H9 (cell line): ENCODE results near the gene CNKSR1. TPM values are rescaled to one million over a fixed set of nuclear protein-coding genes. Genes with fewer than 3 reads are reported as not detected.

Source experiments
- DNase-seq: peaks from one replicate; pipeline ENCODE4 v3.0.0-alpha.2; 2017
- H2AFZ ChIP-seq: one replicate; pipeline ENCODE4 v1.6.1; 2013; ENCODE audit warnings: mild to moderate bottlenecking, low read length, control low read depth, moderate library complexity
- H2AK5ac ChIP-seq: 2 replicates; pipeline ENCODE4 v1.6.1; 2013; ENCODE audit warnings: low read length, control low read depth, mixed read lengths; ENCODE audit not compliant: insufficient read length
- H2BK120ac ChIP-seq: one replicate; pipeline ENCODE4 v1.6.1; 2013; ENCODE audit warnings: low read depth, mild to moderate bottlenecking, low read length, control low read depth, inconsistent platforms; ENCODE audit not compliant: poor library complexity, severe bottlenecking
- H2BK12ac ChIP-seq: 2 replicates; pipeline ENCODE4 v1.6.1; 2013; ENCODE audit warnings: low read length, control low read depth, mixed read lengths, low read depth; ENCODE audit not compliant: insufficient read length
- H2BK15ac ChIP-seq: 2 replicates; pipeline ENCODE4 v1.6.1; 2013; ENCODE audit warnings: low read depth, low read length, control low read depth
- H2BK20ac ChIP-seq: one replicate; pipeline ENCODE4 v1.6.1; 2013; ENCODE audit warnings: low read depth, mild to moderate bottlenecking, low read length, control low read depth, inconsistent platforms; ENCODE audit not compliant: poor library complexity, severe bottlenecking
- H2BK5ac ChIP-seq: 2 replicates; pipeline ENCODE4 v1.6.1; 2013; ENCODE audit warnings: low read length, control low read depth, mixed read lengths; ENCODE audit not compliant: insufficient read length
- H3K14ac ChIP-seq: 2 replicates; pipeline ENCODE4 v1.6.1; 2013; ENCODE audit warnings: low read length, control low read depth; ENCODE audit not compliant: insufficient read depth
- H3K18ac ChIP-seq: 2 replicates; pipeline ENCODE4 v1.6.1; 2013; ENCODE audit warnings: low read depth, mild to moderate bottlenecking, mixed read lengths, low read length, control low read depth; ENCODE audit not compliant: insufficient read length
- H3K23ac ChIP-seq: 2 replicates; pipeline ENCODE4 v1.6.1; 2013; ENCODE audit warnings: low read length, control low read depth, mixed read lengths, low read depth; ENCODE audit not compliant: insufficient read length
- H3K23me2 ChIP-seq: 2 replicates; pipeline ENCODE4 v1.6.1; 2013; ENCODE audit warnings: low read depth, mild to moderate bottlenecking, mixed read lengths, low read length, control low read depth; ENCODE audit not compliant: insufficient read length, poor library complexity, severe bottlenecking
- H3K27ac ChIP-seq: 2 replicates; pipeline ENCODE4 v1.5.1; 2013; ENCODE audit warnings: low read length, control low read depth, mixed read lengths, low read depth; ENCODE audit not compliant: insufficient read length
- H3K27me3 ChIP-seq: 2 replicates; pipeline ENCODE4 v1.6.1; 2013; ENCODE audit warnings: low read length, control low read depth, inconsistent platforms; ENCODE audit not compliant: insufficient read depth
- H3K4ac ChIP-seq: 2 replicates; pipeline ENCODE4 v1.6.1; 2013; ENCODE audit warnings: low read depth, mild to moderate bottlenecking, control low read depth, inconsistent platforms, low read length, moderate library complexity
- H3K4me1 ChIP-seq: 2 replicates; pipeline ENCODE4 v1.6.1; 2013; ENCODE audit warnings: low read length, control low read depth, inconsistent platforms; ENCODE audit not compliant: insufficient read depth
- H3K4me2 ChIP-seq: 2 replicates; pipeline ENCODE4 v1.6.1; 2013; ENCODE audit warnings: low read length, control low read depth, mixed read lengths; ENCODE audit not compliant: insufficient read length, insufficient read depth
- H3K56ac ChIP-seq: 2 replicates; pipeline ENCODE4 v1.6.1; 2013; ENCODE audit warnings: low read depth, mild to moderate bottlenecking, mixed read lengths, low read length, control low read depth; ENCODE audit not compliant: insufficient read length
- H3K79me1 ChIP-seq: 2 replicates; pipeline ENCODE4 v1.6.1; 2013; ENCODE audit warnings: low read depth, mild to moderate bottlenecking, moderate library complexity, low read length, control low read depth, inconsistent platforms; ENCODE audit not compliant: insufficient read depth, poor library complexity, severe bottlenecking
- H3K79me2 ChIP-seq: 2 replicates; pipeline ENCODE4 v1.6.1; 2013; ENCODE audit warnings: low read length, control low read depth, inconsistent platforms; ENCODE audit not compliant: insufficient read depth
- H3K9ac ChIP-seq: 2 replicates; pipeline ENCODE4 v1.6.1; 2013; ENCODE audit warnings: low read length, control low read depth, mixed read lengths; ENCODE audit not compliant: insufficient read length; ENCODE audit errors: extremely low read depth
- H3K9me3 ChIP-seq: one replicate; pipeline ENCODE4 v1.6.1; 2013; ENCODE audit warnings: low read depth, low read length, inconsistent platforms; ENCODE audit not compliant: control insufficient read depth
- H3T11ph ChIP-seq: one replicate; pipeline ENCODE4 v1.6.1; 2013; ENCODE audit warnings: mild to moderate bottlenecking, low read length, control low read depth, inconsistent platforms
- H4K20me1 ChIP-seq: one replicate; pipeline ENCODE4 v1.6.1; 2013; ENCODE audit not compliant: control insufficient read depth, insufficient read length, insufficient read depth
- H4K5ac ChIP-seq: 2 replicates; pipeline ENCODE4 v1.6.1; 2013; ENCODE audit warnings: low read depth, mild to moderate bottlenecking, mixed read lengths, low read length, control low read depth; ENCODE audit not compliant: insufficient read length
- H4K8ac ChIP-seq: replicated peaks from 2 replicates; pipeline ENCODE4 v1.6.1; 2013; ENCODE audit warnings: low read length, control low read depth, mixed read lengths, low read depth; ENCODE audit not compliant: insufficient read length
- H4K91ac ChIP-seq: 2 replicates; pipeline ENCODE4 v1.6.1; 2013; ENCODE audit warnings: low read depth, mild to moderate bottlenecking, moderate library complexity, mixed read lengths, low read length, control low read depth; ENCODE audit not compliant: insufficient read length
- H3K27ac Mint-ChIP-seq, 3 experiments: 2 replicates in 2 of 3; 3 replicates in 1 of 3; pipeline ENCODE4 v1.8.0; 2020 to 2021; ENCODE audit warnings: mixed read lengths in 3 of 3, mild to moderate bottlenecking in 1 of 3, moderate library complexity in 1 of 3
- H3K27me3 Mint-ChIP-seq: 2 replicates; pipeline ENCODE4 v1.8.0; 2021; ENCODE audit warnings: low read depth, mild to moderate bottlenecking, moderate library complexity, mixed read lengths
- H3K36me3 Mint-ChIP-seq, 3 experiments: 2 replicates in 2 of 3; 3 replicates in 1 of 3; pipeline ENCODE4 v1.8.0; 2020 to 2021; ENCODE audit warnings: low read depth in 3 of 3, mixed read lengths in 3 of 3; ENCODE audit not compliant: insufficient read depth in 1 of 3
- H3K4me1 Mint-ChIP-seq, 2 experiments: 2 replicates each; pipeline ENCODE4 v1.8.0; 2020; ENCODE audit warnings: mixed read lengths in 2 of 2
- H3K4me3 Mint-ChIP-seq, 2 experiments: 2 replicates in 1 of 2; 3 replicates in 1 of 2; pipeline ENCODE4 v1.8.0; 2020 to 2021; ENCODE audit warnings: mild to moderate bottlenecking in 2 of 2, mixed read lengths in 2 of 2, moderate library complexity in 1 of 2
- H3K9me3 Mint-ChIP-seq, 2 experiments: 2 replicates in 1 of 2; 3 replicates in 1 of 2; pipeline ENCODE4 v1.8.0; 2020; ENCODE audit warnings: mild to moderate bottlenecking in 2 of 2, mixed read lengths in 2 of 2, moderate library complexity in 1 of 2
- WGBS: extraction: QIAGEN DNeasy Blood & Tissue Kit; methylation state at CpG from one replicate; pipeline ENCODE4 v1.1.7; 2013; ENCODE audit warnings: missing lambda C conversion rate, low lambda C conversion rate, mixed read lengths; ENCODE audit not compliant: insufficient read length; ENCODE audit errors: extremely low coverage; 5-methylcytosine and 5-hydroxymethylcytosine counted together
- total RNA-seq: library from RNA; stranded (reverse); gene quantifications from 2 replicates; pipeline ENCODE4 v1.2.1, GENCODE V29; 2021
- TF ChIP-seq, protein P1 (sequence below): fragments of 200-600 bp; sonication (generic); conservative IDR thresholded peaks from 3 replicates; pipeline ENCODE4 v1.8.0; 2021; ENCODE audit warnings: antibody characterized with exemption, mild to moderate bottlenecking

Gene CNKSR1
- total RNA-seq, 1 experiment from 2014 or later: 26.3 TPM

DNA sequence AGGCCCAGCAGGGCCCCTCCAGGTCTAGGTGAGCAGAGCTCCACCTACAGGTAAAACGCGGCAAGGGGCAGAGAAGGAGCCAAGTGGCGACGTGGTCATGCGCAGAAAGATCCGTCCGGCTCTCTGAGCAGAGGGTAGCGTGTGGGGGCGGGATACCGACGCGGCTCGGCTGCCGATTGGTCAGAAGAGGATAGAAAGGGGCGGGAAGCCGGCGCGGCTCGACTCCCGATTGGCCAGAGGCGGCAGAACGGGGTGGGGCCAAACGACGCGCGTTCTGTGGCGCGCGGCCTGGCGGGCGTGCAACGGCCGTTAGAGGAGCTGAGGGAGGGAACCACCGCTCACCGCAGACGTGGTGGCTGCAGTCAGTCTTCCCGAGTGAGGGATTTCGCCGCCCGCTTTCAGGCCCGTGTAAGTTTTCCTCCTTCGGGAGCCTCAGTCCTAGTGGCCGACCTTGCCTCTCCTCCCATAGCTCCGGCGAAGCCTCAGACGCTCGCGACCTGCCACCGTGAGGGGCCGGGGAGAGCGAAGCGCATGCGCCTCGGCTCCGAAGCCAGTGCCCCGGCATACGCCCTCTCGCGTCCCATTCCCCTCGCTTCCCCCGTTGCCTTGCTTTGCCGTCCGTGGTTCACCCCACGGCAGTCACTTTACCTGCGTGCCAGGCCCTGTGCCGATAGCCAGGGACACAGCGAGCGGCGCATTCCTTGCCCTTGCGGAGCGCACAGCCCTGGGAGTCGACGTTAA is 56.8 kb downstream of the CNKSR1 start, which contains the start of gene CEP85:
CEP85 (plus strand) TSS at position 298 of the 741 bp plus-strand sequence. CDS start 5,584 bp downstream, outside the sequence.
- Mint-ChIP-seq H3K36me3 (peaks cover 18 to 20% (median 19%) of the 10 kb centered on the region in 3 experiments; a peak in 6 of 7 replicates), H3K9me3 (peaks cover 4 to 12% of the 10 kb centered on the region in 2 experiments), H3K27me3 (peaks cover 5% of the 10 kb centered on the region), H3K27ac (peak within 1 kb of the TSS; percentile 38 to 97 (median 65)), H3K4me1 (peaks cover 23 to 24% of the 10 kb centered on the region in 2 experiments), H3K4me3 (peak within 1 kb of the TSS; percentile 96 to 98)
- TF ChIP-seq, protein P1, sequence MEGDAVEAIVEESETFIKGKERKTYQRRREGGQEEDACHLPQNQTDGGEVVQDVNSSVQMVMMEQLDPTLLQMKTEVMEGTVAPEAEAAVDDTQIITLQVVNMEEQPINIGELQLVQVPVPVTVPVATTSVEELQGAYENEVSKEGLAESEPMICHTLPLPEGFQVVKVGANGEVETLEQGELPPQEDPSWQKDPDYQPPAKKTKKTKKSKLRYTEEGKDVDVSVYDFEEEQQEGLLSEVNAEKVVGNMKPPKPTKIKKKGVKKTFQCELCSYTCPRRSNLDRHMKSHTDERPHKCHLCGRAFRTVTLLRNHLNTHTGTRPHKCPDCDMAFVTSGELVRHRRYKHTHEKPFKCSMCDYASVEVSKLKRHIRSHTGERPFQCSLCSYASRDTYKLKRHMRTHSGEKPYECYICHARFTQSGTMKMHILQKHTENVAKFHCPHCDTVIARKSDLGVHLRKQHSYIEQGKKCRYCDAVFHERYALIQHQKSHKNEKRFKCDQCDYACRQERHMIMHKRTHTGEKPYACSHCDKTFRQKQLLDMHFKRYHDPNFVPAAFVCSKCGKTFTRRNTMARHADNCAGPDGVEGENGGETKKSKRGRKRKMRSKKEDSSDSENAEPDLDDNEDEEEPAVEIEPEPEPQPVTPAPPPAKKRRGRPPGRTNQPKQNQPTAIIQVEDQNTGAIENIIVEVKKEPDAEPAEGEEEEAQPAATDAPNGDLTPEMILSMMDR: peak; percentile 94
- Histone ChIP-seq H4K5ac (no peak within 1 kb of the TSS), H4K20me1 (no peaks in the 10 kb centered on the region), H3K27me3 (no peaks in the 10 kb centered on the region), H2BK15ac (no peak within 1 kb of the TSS), H2AK5ac (no peak within 1 kb of the TSS), H2BK120ac (no peak within 1 kb of the TSS), H3K23ac (no peak within 1 kb of the TSS), H3K4ac (no peak within 1 kb of the TSS), H2BK12ac (no peak within 1 kb of the TSS), H4K8ac (no peak within 1 kb of the TSS), H4K91ac (no peak within 1 kb of the TSS), H3K23me2 (peaks cover 10% of the 10 kb centered on the region), H3K79me2 (peaks cover 22% of the 10 kb centered on the region; the same call in 1 of the 2 replicates), H3K4me1 (no peaks in the 10 kb centered on the region), H2BK5ac (no peak within 1 kb of the TSS), H3K9ac (peak within 1 kb of the TSS; percentile 81), H3K56ac (no peak within 1 kb of the TSS), H3K79me1 (peaks cover 6% of the 10 kb centered on the region), H3T11ph (no peak within 1 kb of the TSS), H2BK20ac (no peak within 1 kb of the TSS), H2AFZ (peak within 1 kb of the TSS; percentile 5), H3K9me3 (no peaks in the 10 kb centered on the region), H3K27ac (no peak within 1 kb of the TSS), H3K14ac (peak within 1 kb of the TSS; percentile 74; the same call in 1 of the 2 replicates), H3K4me2 (peak within 1 kb of the TSS; percentile 77), H3K18ac (peak within 1 kb of the TSS; percentile 23)
- DNase-seq: peak; percentile 98
- WGBS: no CpG with 5 or more reads among the region's 73 CpGs
